K562 (cell line): ENCODE results near the gene FUT4. TPM values are rescaled to one million over a fixed set of nuclear protein-coding genes. Genes with fewer than 3 reads are reported as not detected.

Source experiments
- ATAC-seq: fragments of 200-7000 bp; cut with Tn5 transposase; 3 replicates; pipeline ENCODE4 v1.9.1; 2020; ENCODE audit warnings: moderate library complexity
- BruUV-seq: library from RNA; stranded (reverse); fragments of 400-500 nt; replicated peaks from 2 replicates; lab custom pipeline; 2021; lab: Mats Ljungman, UMichigan
- CTCF ChIA-PET: fragments of 300-600 bp; formaldehyde crosslinking; extraction: SDS; loops from one replicate; lab custom pipeline; 2021; ENCODE audit warnings: low intra/inter-chr PET ratio; lab: Yijun Ruan, JAX
- POLR2A ChIA-PET: fragments of 300-600, 350-650 bp; sonication (Branson Sonifier 250); formaldehyde crosslinking; extraction: SDS; loops from one replicate; lab custom pipeline; 2021; ENCODE audit warnings: antibody characterized with exemption, inconsistent platforms; lab: Yijun Ruan, JAX
- DNase-seq, 4 experiments: peaks; one replicate each; pipeline versions ENCODE4 v3.0.0 to v3.0.0-alpha.2; 2011 to 2018; ENCODE audit warnings: low spot score in 3 of 4, mixed read lengths in 3 of 4; ENCODE audit errors: extremely low read depth in 1 of 4
- FAIRE-seq: peaks from 2 replicates; lab custom pipeline; 2011; peaks lifted over from hg19 to GRCh38; lab: Jason Lieb, UNC
- H2AFZ ChIP-seq: 2 replicates; pipeline ENCODE4 v1.6.0; 2011; ENCODE audit warnings: low read depth, low read length, control low read depth, inconsistent platforms
- H3K27ac ChIP-seq: fragments of 200-600 bp; 3 replicates; pipeline ENCODE4 v1.8.0; 2011; ENCODE audit warnings: low read depth, mild to moderate bottlenecking, control low read depth, inconsistent platforms, low read length, moderate library complexity, mixed read lengths; ENCODE audit errors: extremely low read depth
- H3K27me3 ChIP-seq, 2 experiments: fragments of 300-600 bp in 1 of 2; 2 replicates in 1 of 2; 3 replicates in 1 of 2; pipeline versions ENCODE4 v1.6.0 to v1.8.0; 2011; ENCODE audit warnings: inconsistent platforms in 2 of 2, low read length in 2 of 2, mild to moderate bottlenecking in 1 of 2, mixed read lengths in 1 of 2, moderate library complexity in 1 of 2; ENCODE audit not compliant: control insufficient read depth in 2 of 2, insufficient read depth in 2 of 2
- H3K36me3 ChIP-seq: fragments of 300-600 bp; 3 replicates; pipeline ENCODE4 v1.8.0; 2011; ENCODE audit warnings: mild to moderate bottlenecking, low read length, inconsistent platforms; ENCODE audit not compliant: control insufficient read depth, insufficient read depth
- H3K4me1 ChIP-seq, 2 experiments: fragments of 200-600 bp in 1 of 2; replicated peaks in 1 of 2; 2 replicates in 1 of 2; 3 replicates in 1 of 2; pipeline versions ENCODE4 v1.5.1 to v1.8.0; 2011; ENCODE audit warnings: inconsistent platforms in 2 of 2, low read length in 2 of 2, mild to moderate bottlenecking in 1 of 2, mixed read lengths in 1 of 2, moderate library complexity in 1 of 2; ENCODE audit not compliant: control insufficient read depth in 2 of 2, insufficient read depth in 2 of 2
- H3K4me2 ChIP-seq: 2 replicates; pipeline ENCODE4 v1.6.1; 2011; ENCODE audit warnings: low read length, control low read depth, inconsistent platforms, mixed read lengths; ENCODE audit not compliant: insufficient read depth
- H3K4me3 ChIP-seq: fragments of 200-600 bp; sonication (generic), shearing (Covaris generic); 2 replicates; pipeline ENCODE4 v1.5.1; 2016; ENCODE audit warnings: control low read depth, inconsistent platforms
- H3K79me2 ChIP-seq: fragments of 200-600 bp; 3 replicates; pipeline ENCODE4 v1.8.0; 2011; ENCODE audit warnings: low read length, inconsistent platforms; ENCODE audit not compliant: control insufficient read depth, insufficient read depth
- H3K9ac ChIP-seq, 2 experiments: 2 replicates each; pipeline versions ENCODE4 v1.6.0 to v1.6.1; 2011; ENCODE audit warnings: low read depth in 2 of 2, low read length in 2 of 2, control low read depth in 1 of 2, inconsistent platforms in 1 of 2, mild to moderate bottlenecking in 1 of 2, mixed read lengths in 1 of 2; ENCODE audit not compliant: insufficient read depth in 1 of 2
- H3K9me1 ChIP-seq: one replicate; pipeline ENCODE4 v1.6.0; 2011; ENCODE audit warnings: inconsistent platforms, mild to moderate bottlenecking, low read length, moderate library complexity; ENCODE audit not compliant: control insufficient read depth, insufficient read depth
- H3K9me3 ChIP-seq: replicated peaks from 2 replicates; pipeline ENCODE4 v1.5.1; 2011; ENCODE audit warnings: low read depth, low read length, inconsistent platforms; ENCODE audit not compliant: control insufficient read depth, insufficient read depth
- H4K20me1 ChIP-seq: replicated peaks from 2 replicates; pipeline ENCODE4 v1.6.1; 2011; ENCODE audit warnings: low read length, inconsistent platforms, mixed read lengths; ENCODE audit not compliant: control insufficient read depth, insufficient read depth
- CBX1 ChIP-seq: sonication (generic); IDR thresholded peaks from 2 replicates; pipeline ENCODE4 v1.6.1; 2016; ENCODE audit warnings: antibody characterized with exemption, low read depth, mild to moderate bottlenecking
- CCAR2 ChIP-seq: fragments of 200-400 bp; formaldehyde crosslinking; IDR thresholded peaks from 2 replicates; pipeline ENCODE4 v1.6.1; 2017; ENCODE audit warnings: mild to moderate bottlenecking, low read depth, low read length
- DIDO1 ChIP-seq: fragments of 450-650 bp; IDR thresholded peaks from 2 replicates; pipeline ENCODE4 v1.6.1; 2016; ENCODE audit warnings: low read depth, missing biosample characterization, missing genetic modification characterization
- HNRNPLL ChIP-seq: fragments of 200-400 bp; formaldehyde crosslinking; IDR thresholded peaks from 2 replicates; pipeline ENCODE4 v1.6.1; 2017; ENCODE audit warnings: low read length, low read depth, mild to moderate bottlenecking; ENCODE audit not compliant: poor library complexity, severe bottlenecking
- PRMT5 ChIP-seq: sonication (generic); formaldehyde crosslinking; IDR thresholded peaks from 2 replicates; pipeline ENCODE4 v1.5.0; 2020; ENCODE audit warnings: missing genetic modification reagents
- SP2 ChIP-seq: IDR thresholded peaks from 2 replicates; pipeline ENCODE4 v1.6.1; 2011; ENCODE audit warnings: mild to moderate bottlenecking, low read depth, low read length, moderate library complexity; ENCODE audit not compliant: poor library complexity, severe bottlenecking; ENCODE audit errors: extremely low read depth
- SPI1 ChIP-seq: IDR thresholded peaks from 2 replicates; pipeline ENCODE4 v1.6.1; 2011; ENCODE audit warnings: low read depth, low read length, control low read depth, borderline replicate concordance
- STAG1 ChIP-seq: sonication (generic); formaldehyde crosslinking; IDR thresholded peaks from 2 replicates; pipeline ENCODE4 v1.5.0; 2020; ENCODE audit warnings: missing genetic modification reagents, borderline replicate concordance
- TRIM24 ChIP-seq, 2 experiments: fragments of 450-650 bp; IDR thresholded peaks; 2 replicates each; pipeline ENCODE4 v1.6.1; 2016
- ZNF436 ChIP-seq: fragments of 250-450, 450-650 bp; sonication (Bioruptor Pico); formaldehyde crosslinking; IDR thresholded peaks from 2 replicates; pipeline ENCODE4 v1.7.0; 2020; ENCODE audit warnings: mild to moderate bottlenecking
- WGBS: fragments of 100-300 bp; shearing (Covaris generic); methylation state at CpG from one replicate; pipeline ENCODE4 v1.1.6; 2016; ENCODE audit warnings: low coverage, mixed read lengths; ENCODE audit not compliant: insufficient coverage; ENCODE audit errors: missing lambda C conversion rate; 5-methylcytosine and 5-hydroxymethylcytosine counted together
- in situ Hi-C: fragments of 300-500 bp; cut with MboI; formaldehyde crosslinking; loops from 4 replicates; pipeline ENCODE4 v1.15.0; 2018; ENCODE audit warnings: inconsistent platforms, mixed read lengths
- intact Hi-C: fragments of 100-400 bp; cut with micrococcal nuclease; formaldehyde crosslinking; loops from 2 replicates; pipeline ENCODE4 v1.14.2; 2022
- polyA plus RNA-seq, 8 experiments: library from polyadenylated mRNA; depleted of rRNA in 4 of 8; stranded (reverse) in 5 of 8; unstranded in 3 of 8; fragments of >200 nt; fragmentation: Nextera tagmentation in 2 of 8; fragmentation: Illumina TruSeq in 1 of 8; extraction: Ambion mirVana in 2 of 8; extraction: Trizol in 1 of 8; gene quantifications; 2 replicates each; pipeline versions ENCODE4 v1.2.1 to v1.2.3, GENCODE V29; 2011 to 2014; ENCODE audit warnings: inconsistent platforms in 1 of 8, missing spikeins in 1 of 8
- total RNA-seq, 7 experiments: library from RNA; depleted of rRNA in 6 of 7; stranded (reverse); fragments of >200 nt in 6 of 7; fragmentation: Illumina TruSeq in 2 of 7; extraction: Trizol in 2 of 7; gene quantifications; 2 replicates each; pipeline versions ENCODE4 v1.2.1 to v1.2.3, GENCODE V29; 2011 to 2021; ENCODE audit warnings: low replicate concordance in 1 of 7
- TF ChIP-seq, protein P1 (sequence below): fragments of 450-650 bp; IDR thresholded peaks from 2 replicates; pipeline ENCODE4 v1.6.1; 2016
- TF ChIP-seq, protein P2 (sequence below): sonication (generic); formaldehyde crosslinking; IDR thresholded peaks from 2 replicates; pipeline ENCODE4 v1.8.0; 2022; ENCODE audit warnings: mild to moderate bottlenecking, missing genetic modification reagents
- TF ChIP-seq, protein P3 (sequence below), 2 experiments: fragments of 450-650 bp; IDR thresholded peaks; 2 replicates each; pipeline ENCODE4 v1.6.1; 2016
- TF ChIP-seq, protein P4 (sequence below): fragments of 450-650 bp; IDR thresholded peaks from 2 replicates; pipeline ENCODE4 v1.6.1; 2018; ENCODE audit not compliant: partially characterized antibody

The FUT4 gene
- total and polyA plus RNA-seq, 9 of the 15 experiments (the other 6 are each of a cell fraction or from before 2014, with no cell fraction given): 1.1 to 8.9 (median 5.5) TPM

DNA sequence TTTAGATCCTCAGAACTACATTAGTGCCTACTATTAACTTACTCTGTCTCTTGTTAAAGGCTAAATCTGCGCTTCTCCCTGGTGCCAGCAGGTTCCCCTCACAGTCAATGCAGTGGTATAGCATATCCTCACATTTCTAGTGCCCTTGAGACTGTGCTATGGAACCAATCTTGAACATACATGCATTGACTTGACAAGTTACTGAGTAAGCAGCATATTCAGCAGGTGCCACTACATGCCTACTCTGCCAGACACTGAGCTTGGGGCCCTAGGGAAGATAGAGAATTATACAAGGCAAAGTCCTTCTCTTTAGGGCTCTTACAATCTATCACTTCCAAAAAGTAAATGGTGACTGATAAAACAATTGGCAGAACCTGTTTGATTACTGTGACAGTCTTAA lies 3.2 kb downstream of the FUT4 start:
- peaks cover 33 to 35% of the 10 kb centered on the region in 2 experiments; a peak in 4 of 5 replicates for H3K4me1 ChIP-seq
- H3K4me2 ChIP-seq: peak overlapping the region; percentile 39; the same call in 1 of the 2 replicates
- intact Hi-C loops: no loop called here
- no TSS peak for BruUV-seq
- H3K27ac ChIP-seq: no peak overlapping the region
- H3K27me3 ChIP-seq: no peaks in the 10 kb centered on the region
- H3K9me3 ChIP-seq: no peaks in the 10 kb centered on the region
- no peaks in the 10 kb centered on the region for H3K9me1 ChIP-seq
- H3K9ac ChIP-seq: no peak overlapping the region
- H4K20me1 ChIP-seq: no peaks in the 10 kb centered on the region; the same call in 1 of the 2 replicates
- in situ Hi-C loops: no loop called here
- DNase-seq (no peak), ATAC-seq (no peak), FAIRE-seq (no peak)
- H3K36me3 ChIP-seq: peaks cover 13% of the 10 kb centered on the region; the same call in 2 of the 3 replicates
- peaks cover 32% of the 10 kb centered on the region for H3K79me2 ChIP-seq
- H2AFZ ChIP-seq: no peak overlapping the region
- H3K4me3 ChIP-seq: no peak overlapping the region
- CTCF ChIA-PET: no interaction called here
- POLR2A ChIA-PET: interaction anchor here (0.9 to 1.9 kb wide), 3 partner anchors 12 to 17 kb away, joined by 3 to 5 read pairs (median 3); no protein-coding TSS in a partner anchor
- WGBS: 85% methylated on average over 1 of the region's 1 CpG
- TF ChIP-seq, protein P1, sequence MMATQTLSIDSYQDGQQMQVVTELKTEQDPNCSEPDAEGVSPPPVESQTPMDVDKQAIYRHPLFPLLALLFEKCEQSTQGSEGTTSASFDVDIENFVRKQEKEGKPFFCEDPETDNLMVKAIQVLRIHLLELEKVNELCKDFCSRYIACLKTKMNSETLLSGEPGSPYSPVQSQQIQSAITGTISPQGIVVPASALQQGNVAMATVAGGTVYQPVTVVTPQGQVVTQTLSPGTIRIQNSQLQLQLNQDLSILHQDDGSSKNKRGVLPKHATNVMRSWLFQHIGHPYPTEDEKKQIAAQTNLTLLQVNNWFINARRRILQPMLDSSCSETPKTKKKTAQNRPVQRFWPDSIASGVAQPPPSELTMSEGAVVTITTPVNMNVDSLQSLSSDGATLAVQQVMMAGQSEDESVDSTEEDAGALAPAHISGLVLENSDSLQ: no peak
- TF ChIP-seq CBX1 (no peak), ZNF436 (CRISPR knock-in tag) (no peak), SPI1 (no peak), STAG1 (CRISPR knock-in tag) (no peak), CCAR2 (no peak), DIDO1 (tag) (no peak), PRMT5 (CRISPR knock-in tag) (no peak), HNRNPLL (no peak), TRIM24 (IDR thresholded peaks at IDR 0.05) (no peak), SP2 (no peak)
- TF ChIP-seq, protein P2, sequence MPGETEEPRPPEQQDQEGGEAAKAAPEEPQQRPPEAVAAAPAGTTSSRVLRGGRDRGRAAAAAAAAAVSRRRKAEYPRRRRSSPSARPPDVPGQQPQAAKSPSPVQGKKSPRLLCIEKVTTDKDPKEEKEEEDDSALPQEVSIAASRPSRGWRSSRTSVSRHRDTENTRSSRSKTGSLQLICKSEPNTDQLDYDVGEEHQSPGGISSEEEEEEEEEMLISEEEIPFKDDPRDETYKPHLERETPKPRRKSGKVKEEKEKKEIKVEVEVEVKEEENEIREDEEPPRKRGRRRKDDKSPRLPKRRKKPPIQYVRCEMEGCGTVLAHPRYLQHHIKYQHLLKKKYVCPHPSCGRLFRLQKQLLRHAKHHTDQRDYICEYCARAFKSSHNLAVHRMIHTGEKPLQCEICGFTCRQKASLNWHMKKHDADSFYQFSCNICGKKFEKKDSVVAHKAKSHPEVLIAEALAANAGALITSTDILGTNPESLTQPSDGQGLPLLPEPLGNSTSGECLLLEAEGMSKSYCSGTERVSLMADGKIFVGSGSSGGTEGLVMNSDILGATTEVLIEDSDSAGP (CRISPR knock-in tag): no peak
- TF ChIP-seq, protein P3, sequence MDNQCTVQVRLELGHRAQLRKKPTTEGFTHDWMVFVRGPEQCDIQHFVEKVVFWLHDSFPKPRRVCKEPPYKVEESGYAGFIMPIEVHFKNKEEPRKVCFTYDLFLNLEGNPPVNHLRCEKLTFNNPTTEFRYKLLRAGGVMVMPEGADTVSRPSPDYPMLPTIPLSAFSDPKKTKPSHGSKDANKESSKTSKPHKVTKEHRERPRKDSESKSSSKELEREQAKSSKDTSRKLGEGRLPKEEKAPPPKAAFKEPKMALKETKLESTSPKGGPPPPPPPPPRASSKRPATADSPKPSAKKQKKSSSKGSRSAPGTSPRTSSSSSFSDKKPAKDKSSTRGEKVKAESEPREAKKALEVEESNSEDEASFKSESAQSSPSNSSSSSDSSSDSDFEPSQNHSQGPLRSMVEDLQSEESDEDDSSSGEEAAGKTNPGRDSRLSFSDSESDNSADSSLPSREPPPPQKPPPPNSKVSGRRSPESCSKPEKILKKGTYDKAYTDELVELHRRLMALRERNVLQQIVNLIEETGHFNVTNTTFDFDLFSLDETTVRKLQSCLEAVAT (IDR thresholded peaks at IDR 0.05): no peak
- TF ChIP-seq, protein P4, sequence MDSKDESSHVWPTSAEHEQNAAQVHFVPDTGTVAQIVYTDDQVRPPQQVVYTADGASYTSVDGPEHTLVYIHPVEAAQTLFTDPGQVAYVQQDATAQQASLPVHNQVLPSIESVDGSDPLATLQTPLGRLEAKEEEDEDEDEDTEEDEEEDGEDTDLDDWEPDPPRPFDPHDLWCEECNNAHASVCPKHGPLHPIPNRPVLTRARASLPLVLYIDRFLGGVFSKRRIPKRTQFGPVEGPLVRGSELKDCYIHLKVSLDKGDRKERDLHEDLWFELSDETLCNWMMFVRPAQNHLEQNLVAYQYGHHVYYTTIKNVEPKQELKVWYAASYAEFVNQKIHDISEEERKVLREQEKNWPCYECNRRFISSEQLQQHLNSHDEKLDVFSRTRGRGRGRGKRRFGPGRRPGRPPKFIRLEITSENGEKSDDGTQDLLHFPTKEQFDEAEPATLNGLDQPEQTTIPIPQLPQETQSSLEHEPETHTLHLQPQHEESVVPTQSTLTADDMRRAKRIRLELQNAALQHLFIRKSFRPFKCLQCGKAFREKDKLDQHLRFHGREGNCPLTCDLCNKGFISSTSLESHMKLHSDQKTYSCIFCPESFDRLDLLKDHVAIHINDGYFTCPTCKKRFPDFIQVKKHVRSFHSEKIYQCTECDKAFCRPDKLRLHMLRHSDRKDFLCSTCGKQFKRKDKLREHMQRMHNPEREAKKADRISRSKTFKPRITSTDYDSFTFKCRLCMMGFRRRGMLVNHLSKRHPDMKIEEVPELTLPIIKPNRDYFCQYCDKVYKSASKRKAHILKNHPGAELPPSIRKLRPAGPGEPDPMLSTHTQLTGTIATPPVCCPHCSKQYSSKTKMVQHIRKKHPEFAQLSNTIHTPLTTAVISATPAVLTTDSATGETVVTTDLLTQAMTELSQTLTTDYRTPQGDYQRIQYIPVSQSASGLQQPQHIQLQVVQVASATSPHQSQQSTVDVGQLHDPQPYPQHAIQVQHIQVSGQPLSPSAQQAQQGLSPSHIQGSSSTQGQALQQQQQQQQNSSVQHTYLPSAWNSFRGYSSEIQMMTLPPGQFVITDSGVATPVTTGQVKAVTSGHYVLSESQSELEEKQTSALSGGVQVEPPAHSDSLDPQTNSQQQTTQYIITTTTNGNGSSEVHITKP: no peak
